Bronchial epithelial cell (primary cell): ENCODE data around the gene ABITRAM. TPM values are rescaled to one million over a fixed set of nuclear protein-coding genes. Genes with fewer than 3 reads are reported as not detected.
"Not testable (repeated sequence)": the region's sequence is repeated elsewhere in the genome, so short reads cannot be mapped to it uniquely, and the experiment has no call there.

ENCODE experiments used
- DNase-seq: peaks from one replicate; pipeline ENCODE4 v3.0.0-alpha.2; 2010; ENCODE audit warnings: low read depth
- FAIRE-seq: peaks from 2 replicates; lab custom pipeline; 2011; peaks lifted over from hg19 to GRCh38; lab: Jason Lieb, UNC
- H3K27me3 ChIP-seq: 2 replicates; pipeline ENCODE4 v1.5.1; 2011; ENCODE audit warnings: low read length; ENCODE audit not compliant: control insufficient read depth, insufficient read depth
- H3K36me3 ChIP-seq: 2 replicates; pipeline ENCODE4 v1.5.1; 2011; ENCODE audit warnings: low read length; ENCODE audit not compliant: control insufficient read depth, insufficient read depth
- H3K4me3 ChIP-seq: 2 replicates; pipeline ENCODE4 v1.5.1; 2011; ENCODE audit warnings: mild to moderate bottlenecking, low read depth, low read length, control low read depth
- total RNA-seq: library from RNA; depleted of rRNA; stranded (reverse); fragments of >200 nt; gene quantifications from 2 replicates; pipeline ENCODE4 v1.2.1, GENCODE V29; 2014
- TF ChIP-seq, protein P1 (sequence below): IDR thresholded peaks from 2 replicates; pipeline ENCODE4 v1.5.1; 2011; ENCODE audit warnings: mild to moderate bottlenecking, moderate library complexity, low read length, control low read depth, inconsistent platforms; ENCODE audit not compliant: insufficient read depth, severe bottlenecking

ABITRAM gene
- total RNA-seq, 1 donor from 2014 or later = 8.2 TPM

DNA sequence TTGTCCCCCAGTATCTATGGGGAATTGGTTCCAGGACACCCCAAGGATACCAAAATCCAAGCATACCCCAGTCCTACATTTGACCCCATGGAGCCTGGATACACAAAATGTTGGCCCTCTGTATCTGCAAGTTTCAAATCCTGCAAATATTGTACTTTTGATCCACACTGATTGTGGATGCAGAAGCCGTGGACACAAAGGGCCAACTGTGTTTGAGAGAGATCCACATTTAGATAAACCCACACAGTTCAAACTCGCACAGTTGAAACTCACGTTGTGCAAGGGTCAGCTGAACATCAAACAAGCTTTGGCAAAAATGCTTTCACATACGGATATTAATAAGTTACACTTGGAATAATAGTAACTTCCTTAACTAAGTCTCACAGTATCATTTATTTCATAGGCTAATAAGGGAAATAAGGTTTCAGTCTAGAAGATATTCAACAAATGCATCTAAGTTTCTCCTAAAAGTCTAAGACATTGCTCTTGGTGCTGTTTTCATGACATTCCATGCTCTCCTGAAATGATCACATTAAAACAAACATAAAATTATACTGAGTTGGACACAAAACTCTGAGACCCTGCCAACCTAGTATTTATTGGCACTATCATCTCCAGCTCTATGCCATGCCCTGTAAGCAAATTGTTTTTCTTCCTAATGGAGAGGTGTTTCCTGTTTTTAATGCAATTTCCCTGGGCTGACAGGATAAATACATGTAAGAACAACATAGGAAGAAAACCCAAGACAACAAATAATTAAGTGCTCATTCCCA lies 39.8 kb upstream of the ABITRAM start:
- FAIRE-seq = no peak
- DNase-seq = no peak
- Histone ChIP-seq H3K4me3 (no peak overlapping the region), H3K27me3 (no peaks in the 10 kb centered on the region), H3K36me3 (peaks cover 30% of the 10 kb centered on the region)
- TF ChIP-seq, protein P1, sequence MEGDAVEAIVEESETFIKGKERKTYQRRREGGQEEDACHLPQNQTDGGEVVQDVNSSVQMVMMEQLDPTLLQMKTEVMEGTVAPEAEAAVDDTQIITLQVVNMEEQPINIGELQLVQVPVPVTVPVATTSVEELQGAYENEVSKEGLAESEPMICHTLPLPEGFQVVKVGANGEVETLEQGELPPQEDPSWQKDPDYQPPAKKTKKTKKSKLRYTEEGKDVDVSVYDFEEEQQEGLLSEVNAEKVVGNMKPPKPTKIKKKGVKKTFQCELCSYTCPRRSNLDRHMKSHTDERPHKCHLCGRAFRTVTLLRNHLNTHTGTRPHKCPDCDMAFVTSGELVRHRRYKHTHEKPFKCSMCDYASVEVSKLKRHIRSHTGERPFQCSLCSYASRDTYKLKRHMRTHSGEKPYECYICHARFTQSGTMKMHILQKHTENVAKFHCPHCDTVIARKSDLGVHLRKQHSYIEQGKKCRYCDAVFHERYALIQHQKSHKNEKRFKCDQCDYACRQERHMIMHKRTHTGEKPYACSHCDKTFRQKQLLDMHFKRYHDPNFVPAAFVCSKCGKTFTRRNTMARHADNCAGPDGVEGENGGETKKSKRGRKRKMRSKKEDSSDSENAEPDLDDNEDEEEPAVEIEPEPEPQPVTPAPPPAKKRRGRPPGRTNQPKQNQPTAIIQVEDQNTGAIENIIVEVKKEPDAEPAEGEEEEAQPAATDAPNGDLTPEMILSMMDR = no peak

DNA sequence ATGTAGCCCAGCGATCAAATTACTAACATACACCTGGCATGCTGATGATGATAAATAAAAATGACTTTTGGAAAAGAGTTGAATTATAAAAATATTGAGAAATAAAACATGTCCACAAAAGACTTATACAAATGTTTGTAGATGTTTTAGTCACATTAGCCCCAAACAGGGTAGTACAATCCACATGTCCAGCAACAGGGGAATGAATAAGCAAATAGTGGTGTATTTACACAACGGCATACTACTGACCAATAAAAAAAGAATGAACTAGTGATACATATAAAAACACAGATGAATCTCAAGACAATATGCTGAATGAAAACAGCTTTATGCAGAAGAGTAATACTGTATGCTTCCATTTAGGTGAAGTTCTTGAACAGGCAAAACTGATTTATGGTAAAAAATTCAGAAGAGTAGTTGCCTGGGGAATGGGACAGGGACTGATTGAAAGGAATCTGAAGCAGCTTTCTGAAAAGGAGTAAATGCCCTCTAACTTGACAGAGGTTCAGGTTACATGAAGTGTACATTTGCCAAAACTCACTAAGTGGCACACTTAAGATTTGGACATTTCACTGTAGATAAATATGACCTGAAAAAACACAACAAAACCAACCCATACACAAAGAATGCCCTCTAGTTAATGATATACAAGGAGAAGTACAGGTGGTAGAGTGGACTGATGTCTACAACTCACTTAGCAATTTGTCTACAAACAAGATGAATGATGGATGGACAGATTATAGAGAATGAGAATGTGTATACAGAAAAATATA lies 36.7 kb upstream of the ABITRAM start:
- H3K27me3 ChIP-seq = no peaks in the 10 kb centered on the region
- FAIRE-seq = no peak
- DNase-seq = no peak
- TF ChIP-seq, protein P1 = no peak
- no peak overlapping the region for H3K4me3 ChIP-seq
- peaks cover 23% of the 10 kb centered on the region for H3K36me3 ChIP-seq

DNA sequence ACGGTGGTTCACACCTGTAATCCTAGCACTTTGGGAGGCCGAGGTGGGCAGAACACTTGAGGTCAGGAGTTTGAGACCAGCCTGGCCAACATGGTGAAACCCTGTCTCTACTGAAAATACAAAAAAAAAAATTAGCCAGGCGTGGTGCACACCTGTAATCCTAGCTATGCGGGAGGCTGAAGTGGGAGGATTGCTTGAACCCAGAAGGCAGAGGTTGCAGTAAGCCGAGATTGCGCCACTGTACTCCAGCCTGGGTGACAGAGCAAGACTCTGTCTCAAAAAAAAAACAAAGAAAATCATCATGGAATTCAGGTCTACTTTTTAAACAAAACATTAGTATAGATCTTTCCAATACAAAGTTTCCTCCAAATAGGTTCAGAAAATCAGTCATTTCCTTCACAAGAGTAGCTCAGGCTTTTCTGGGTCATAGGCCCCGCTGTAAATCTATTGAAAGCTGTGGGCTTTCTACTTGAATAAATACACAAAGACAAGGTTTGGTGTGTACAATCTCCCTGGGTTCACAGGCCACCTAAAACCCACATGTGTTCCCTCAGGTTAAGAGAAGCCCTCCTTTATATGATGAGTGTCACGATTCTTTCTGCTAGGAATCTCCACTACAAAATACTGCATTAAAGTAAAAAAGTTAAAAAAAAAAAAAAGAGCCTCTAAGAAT lies 35.0 kb upstream of the ABITRAM start:
- not testable (repeated sequence) for DNase-seq, H3K4me3 ChIP-seq, FAIRE-seq, H3K27me3 ChIP-seq
- peaks cover 20% of the 10 kb centered on the region for H3K36me3 ChIP-seq

DNA sequence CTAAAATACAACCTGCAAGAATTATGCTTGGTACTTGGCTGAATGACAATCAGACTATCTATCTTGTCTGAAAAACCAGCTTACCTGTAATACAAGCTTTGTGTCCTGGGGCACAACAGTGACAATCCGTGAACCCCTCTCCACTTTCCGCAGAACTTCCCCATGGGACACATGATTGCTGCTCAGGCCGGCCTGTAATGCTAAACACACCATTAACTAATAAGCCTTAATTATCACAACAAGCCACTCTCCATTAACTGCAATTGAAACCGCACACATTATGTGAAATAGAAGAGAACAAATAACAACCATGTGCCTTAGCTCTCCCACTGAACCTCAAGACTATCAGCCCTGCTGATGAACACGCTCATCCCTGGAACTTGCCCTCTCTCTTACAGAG lies 34.0 kb upstream of the ABITRAM start:
- H3K36me3 ChIP-seq = peaks cover 19% of the 10 kb centered on the region
- no peaks in the 10 kb centered on the region for H3K27me3 ChIP-seq
- TF ChIP-seq, protein P1 = no peak
- no peak overlapping the region for H3K4me3 ChIP-seq
- FAIRE-seq = no peak
- DNase-seq = no peak

DNA sequence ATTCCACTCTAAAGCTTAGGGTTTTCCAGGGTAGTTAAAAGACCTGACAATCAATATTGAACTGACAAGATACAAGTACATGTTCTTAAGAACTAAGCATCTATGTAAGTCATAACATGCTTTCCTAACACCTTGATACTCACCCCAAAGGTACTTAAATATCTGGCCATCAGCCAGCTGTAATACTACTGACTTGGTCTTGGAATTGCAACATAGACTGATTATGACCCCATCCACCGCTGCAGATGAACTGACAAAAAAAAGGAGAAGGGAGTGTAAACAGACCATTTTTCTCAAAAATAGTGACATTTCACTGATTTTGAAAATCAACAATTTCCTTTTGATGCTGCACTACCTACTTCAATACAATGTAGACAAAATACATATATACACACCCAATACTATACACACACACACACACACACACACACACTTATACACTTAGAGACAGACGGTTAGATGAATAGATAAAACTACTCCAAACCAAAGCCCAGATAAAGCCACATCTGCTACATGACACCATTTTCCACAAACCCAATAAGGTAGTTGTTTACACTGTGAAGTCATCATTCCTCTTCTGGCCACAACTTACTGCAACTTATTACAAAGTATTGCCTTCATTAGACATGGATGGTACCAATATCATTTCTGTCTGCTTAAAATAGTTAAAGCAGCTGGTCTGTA lies 30.6 kb upstream of the ABITRAM start:
- TF ChIP-seq, protein P1 = no peak
- peak; percentile 21 for DNase-seq
- Histone ChIP-seq H3K27me3 (no peaks in the 10 kb centered on the region), H3K36me3 (peaks cover 18% of the 10 kb centered on the region), H3K4me3 (no peak overlapping the region)
- no peak for FAIRE-seq
